ENCODE data around the gene LIMK2. TPM values are rescaled to one million over a fixed set of nuclear protein-coding genes. Genes with fewer than 3 reads are reported as not detected.

Gene LIMK2
- total and polyA plus RNA-seq, 2 experiments from 2014 or later, result 10.7 to 19.5 TPM

- H3K27ac ChIP-seq, result no peak overlapping the region
- H3K4me2 ChIP-seq (ENCODE audit: unreplicated experiment), result no peak overlapping the region
- peaks cover 7% of the 10 kb centered on the region; the same call in 1 of the 2 replicates for H3F3A ChIP-seq (ENCODE audit: insufficient read depth)
- in situ Hi-C loops (cut with MboI), result no loop called here
- H3K9me3 ChIP-seq (ENCODE audit: low read depth), result no peaks in the 10 kb centered on the region
- DNase-seq, result no peak
- no peak overlapping the region for H3K9ac ChIP-seq
- TF ChIP-seq EZH2phosphoT487 (IDR thresholded peaks at IDR 0.05; ENCODE audit: insufficient read depth, low read depth) (no peak), EZH2 (IDR thresholded peaks at IDR 0.05; ENCODE audit: insufficient read depth, poor library complexity, severe bottlenecking) (no peak)
- H4K20me1 ChIP-seq (ENCODE audit: insufficient read depth), result no peaks in the 10 kb centered on the region
- no peaks in the 10 kb centered on the region for H3K36me3 ChIP-seq (ENCODE audit: low read depth)
- H3K4me1 ChIP-seq (ENCODE audit: insufficient read depth), result peaks cover 5% of the 10 kb centered on the region; the same call in 1 of the 2 replicates
- H3K79me2 ChIP-seq (ENCODE audit: insufficient read depth), result no peaks in the 10 kb centered on the region
- H3K4me3 ChIP-seq, result no peak overlapping the region
- H2AFZ ChIP-seq, result no peak overlapping the region
- WGBS, 2 experiments (ENCODE audit: low coverage in 1 of 2, low lambda C conversion rate in 2 of 2, missing lambda C conversion rate in 2 of 2), result 90 to 94% methylated on average over 6 of the region's 6 CpGs
- H3K27me3 ChIP-seq (replicated peaks; ENCODE audit: insufficient read depth), result no peaks in the 10 kb centered on the region
- H3K9me2 ChIP-seq (ENCODE audit: insufficient read depth), result no peaks in the 10 kb centered on the region
Observed at GRCh38 chr22:31287818-31288495, 75.9 kb downstream of the LIMK2 start.

- in situ Hi-C loops (cut with MboI), result no loop called here
- no peak overlapping the region for H3K4me2 ChIP-seq (ENCODE audit: unreplicated experiment)
- no peak overlapping the region for H2AFZ ChIP-seq
- H3K4me1 ChIP-seq (ENCODE audit: insufficient read depth), result peaks cover 5% of the 10 kb centered on the region; the same call in 1 of the 2 replicates
- H3K79me2 ChIP-seq (ENCODE audit: insufficient read depth), result no peaks in the 10 kb centered on the region
- no peaks in the 10 kb centered on the region for H3K9me3 ChIP-seq (ENCODE audit: low read depth)
- no peak overlapping the region for H3K27ac ChIP-seq
- H3K4me3 ChIP-seq, result no peak overlapping the region
- H4K20me1 ChIP-seq (ENCODE audit: insufficient read depth), result no peaks in the 10 kb centered on the region
- no peak overlapping the region for H3K9ac ChIP-seq
- no peaks in the 10 kb centered on the region for H3K36me3 ChIP-seq (ENCODE audit: low read depth)
- no peaks in the 10 kb centered on the region for H3K9me2 ChIP-seq (ENCODE audit: insufficient read depth)
- WGBS, 2 experiments (ENCODE audit: low coverage in 1 of 2, low lambda C conversion rate in 2 of 2, missing lambda C conversion rate in 2 of 2), result 78 to 82% methylated on average over 5 of the region's 5 CpGs
- DNase-seq, result no peak
- H3F3A ChIP-seq (ENCODE audit: insufficient read depth), result peaks cover 7% of the 10 kb centered on the region; the same call in 1 of the 2 replicates
- TF ChIP-seq EZH2phosphoT487 (IDR thresholded peaks at IDR 0.05; ENCODE audit: insufficient read depth, low read depth) (no peak), EZH2 (IDR thresholded peaks at IDR 0.05; ENCODE audit: insufficient read depth, poor library complexity, severe bottlenecking) (no peak)
- H3K27me3 ChIP-seq (replicated peaks; ENCODE audit: insufficient read depth), result no peaks in the 10 kb centered on the region
Observed at GRCh38 chr22:31288496-31289240, 76.6 kb downstream of the LIMK2 start.

GRCh38 chr22:31289344-31289743, 77.2 kb downstream of the LIMK2 start:
- Histone ChIP-seq H3F3A (ENCODE audit: insufficient read depth) (peaks cover 7% of the 10 kb centered on the region; the same call in 1 of the 2 replicates), H3K27me3 (replicated peaks; ENCODE audit: insufficient read depth) (no peaks in the 10 kb centered on the region), H3K9ac (no peak overlapping the region), H4K20me1 (ENCODE audit: insufficient read depth) (no peaks in the 10 kb centered on the region), H3K79me2 (ENCODE audit: insufficient read depth) (no peaks in the 10 kb centered on the region), H3K9me3 (ENCODE audit: low read depth) (no peaks in the 10 kb centered on the region), H3K27ac (no peak overlapping the region), H3K36me3 (ENCODE audit: low read depth) (no peaks in the 10 kb centered on the region), H3K4me3 (no peak overlapping the region), H3K4me1 (ENCODE audit: insufficient read depth) (peaks cover 5% of the 10 kb centered on the region; the same call in 1 of the 2 replicates), H3K4me2 (ENCODE audit: unreplicated experiment) (no peak overlapping the region), H3K9me2 (ENCODE audit: insufficient read depth) (no peaks in the 10 kb centered on the region), H2AFZ (no peak overlapping the region)
- 78 to 81% methylated on average over 13 of the region's 13 CpGs for WGBS, 2 experiments (ENCODE audit: low coverage in 1 of 2, low lambda C conversion rate in 2 of 2, missing lambda C conversion rate in 2 of 2)
- in situ Hi-C loops (cut with MboI), result no loop called here
- TF ChIP-seq EZH2 (IDR thresholded peaks at IDR 0.05; ENCODE audit: insufficient read depth, poor library complexity, severe bottlenecking) (no peak), EZH2phosphoT487 (IDR thresholded peaks at IDR 0.05; ENCODE audit: insufficient read depth, low read depth) (no peak)
- DNase-seq, result no peak

- Histone ChIP-seq H3K4me2 (ENCODE audit: unreplicated experiment) (peak overlapping the region; percentile 93), H3F3A (ENCODE audit: insufficient read depth) (peaks cover 13% of the 10 kb centered on the region), H4K20me1 (ENCODE audit: insufficient read depth) (no peaks in the 10 kb centered on the region), H2AFZ (peak overlapping the region; percentile 87), H3K9ac (peak overlapping the region; percentile 87), H3K4me1 (ENCODE audit: insufficient read depth) (peaks cover 10% of the 10 kb centered on the region), H3K9me2 (ENCODE audit: insufficient read depth) (no peaks in the 10 kb centered on the region), H3K9me3 (ENCODE audit: low read depth) (no peaks in the 10 kb centered on the region), H3K4me3 (peak overlapping the region; percentile 78), H3K79me2 (ENCODE audit: insufficient read depth) (no peaks in the 10 kb centered on the region), H3K27me3 (replicated peaks; ENCODE audit: insufficient read depth) (no peaks in the 10 kb centered on the region), H3K36me3 (ENCODE audit: low read depth) (no peaks in the 10 kb centered on the region), H3K27ac (peak overlapping the region; percentile 81)
- TF ChIP-seq EZH2phosphoT487 (IDR thresholded peaks at IDR 0.05; ENCODE audit: insufficient read depth, low read depth), result no peak
- TF ChIP-seq EZH2 (IDR thresholded peaks at IDR 0.05; ENCODE audit: insufficient read depth, poor library complexity, severe bottlenecking), result no peak
- WGBS, 2 experiments (ENCODE audit: low coverage in 1 of 2, low lambda C conversion rate in 2 of 2, missing lambda C conversion rate in 2 of 2), result 1 to 2% methylated on average over 75 to 83 of the region's 95 CpGs
- peak; percentile 99 for DNase-seq
- in situ Hi-C loops (cut with MboI), result no loop called here
Observed at GRCh38 chr22:31290494-31291471, 78.7 kb downstream of the LIMK2 start.

Data from GM23248 (cell line).